HG03575 (cell line): ENCODE results near the gene CD248.
"Not testable (repeated sequence)": the region's sequence is repeated elsewhere in the genome, so short reads cannot be mapped to it uniquely, and the experiment has no call there.

Source experiments
- ATAC-seq: cut with Tn5 transposase; IDR thresholded peaks from one replicate; pipeline ENCODE4 v1.9.1; 2021; ENCODE audit not compliant: unreplicated experiment, insufficient number of reproducible peaks, low FRiP score; ENCODE audit errors: extremely low read depth

CD248 gene

DNA sequence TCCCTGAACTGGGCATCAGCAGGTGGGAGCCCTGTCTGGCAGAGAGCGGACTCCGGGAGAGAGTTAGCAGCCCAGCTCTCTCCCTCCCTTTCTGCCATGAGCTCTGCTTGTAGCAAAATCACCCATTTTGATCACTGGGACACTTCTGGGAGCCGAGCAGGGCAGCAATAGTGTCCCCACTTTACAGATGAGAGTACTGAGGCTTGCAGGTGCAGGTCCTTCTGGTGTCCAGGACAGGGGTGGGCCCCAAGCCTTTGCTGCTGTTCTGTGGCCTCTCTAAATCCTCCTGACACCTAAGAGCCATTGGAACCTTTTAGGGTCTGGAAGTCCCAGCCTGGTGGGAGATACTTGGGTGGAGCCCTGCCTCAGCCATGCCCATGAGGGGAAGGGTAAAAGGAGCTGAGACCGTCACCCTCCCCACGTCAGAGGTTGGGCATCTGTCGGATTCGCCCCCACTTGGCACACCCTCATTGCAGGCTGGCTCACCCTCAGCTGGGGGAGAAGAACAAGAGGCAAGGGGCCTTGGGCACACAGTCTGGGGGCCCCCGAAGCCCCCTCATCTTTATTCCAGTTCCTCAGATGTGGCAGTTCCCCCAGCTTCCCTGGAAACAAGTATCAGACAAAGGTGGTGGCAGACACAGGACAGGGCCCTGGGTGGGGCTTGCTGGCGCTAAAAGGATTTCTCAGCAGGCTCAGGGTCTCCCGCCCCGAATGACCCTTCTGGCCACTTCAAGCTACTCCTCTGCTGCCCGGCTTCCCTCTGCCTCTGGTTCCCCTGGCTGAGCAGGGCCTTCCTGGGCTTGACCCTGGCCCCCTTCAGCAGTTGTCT is 14.9 kb upstream of the CD248 start:
- no peak for ATAC-seq

DNA sequence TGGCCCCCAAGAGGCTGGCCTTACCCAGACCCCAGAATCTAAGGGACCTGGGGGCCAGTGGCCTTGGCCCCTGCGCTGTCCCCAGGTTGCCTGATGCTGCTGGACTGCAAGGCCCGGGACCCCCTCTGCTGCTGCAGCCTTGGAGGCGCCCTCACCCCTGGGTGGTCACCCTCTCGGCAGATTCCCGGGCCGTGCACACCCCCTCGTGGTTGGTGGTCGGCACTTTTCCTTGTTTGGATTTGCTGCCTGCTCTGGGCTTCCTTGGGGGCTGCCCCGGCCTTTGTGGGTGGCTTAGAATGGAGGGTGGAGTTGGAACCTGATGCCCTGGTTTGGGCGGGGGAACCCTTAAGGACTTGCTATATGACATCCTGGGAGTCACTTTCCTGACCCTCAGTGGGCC is 14.1 kb upstream of the CD248 start:
- ATAC-seq = no peak

DNA sequence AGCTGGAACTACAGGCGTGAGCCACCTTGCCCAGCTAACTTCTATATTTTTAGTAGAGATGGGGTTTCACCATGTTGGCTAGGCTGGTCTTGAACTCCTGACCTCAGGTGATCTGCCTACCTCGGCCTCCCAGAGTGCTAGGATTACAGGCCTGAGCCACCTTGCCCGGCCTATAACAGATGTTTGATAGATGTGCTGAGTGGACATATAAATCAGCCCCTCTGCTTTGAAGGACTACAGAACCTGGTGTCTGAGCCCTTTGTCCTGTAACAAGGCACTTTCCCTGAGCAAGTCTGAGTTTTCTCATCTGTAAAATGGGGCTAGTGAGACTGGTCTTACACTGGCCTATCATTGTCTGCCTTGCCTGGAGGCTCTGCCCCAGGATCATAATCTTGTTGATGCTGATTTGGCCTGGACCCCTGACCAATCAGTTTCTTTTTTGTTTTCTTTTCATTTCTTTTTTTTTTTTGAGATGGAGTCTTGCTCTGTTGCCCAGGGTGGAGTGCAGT is 12.4 kb upstream of the CD248 start:
- ATAC-seq = no peak

DNA sequence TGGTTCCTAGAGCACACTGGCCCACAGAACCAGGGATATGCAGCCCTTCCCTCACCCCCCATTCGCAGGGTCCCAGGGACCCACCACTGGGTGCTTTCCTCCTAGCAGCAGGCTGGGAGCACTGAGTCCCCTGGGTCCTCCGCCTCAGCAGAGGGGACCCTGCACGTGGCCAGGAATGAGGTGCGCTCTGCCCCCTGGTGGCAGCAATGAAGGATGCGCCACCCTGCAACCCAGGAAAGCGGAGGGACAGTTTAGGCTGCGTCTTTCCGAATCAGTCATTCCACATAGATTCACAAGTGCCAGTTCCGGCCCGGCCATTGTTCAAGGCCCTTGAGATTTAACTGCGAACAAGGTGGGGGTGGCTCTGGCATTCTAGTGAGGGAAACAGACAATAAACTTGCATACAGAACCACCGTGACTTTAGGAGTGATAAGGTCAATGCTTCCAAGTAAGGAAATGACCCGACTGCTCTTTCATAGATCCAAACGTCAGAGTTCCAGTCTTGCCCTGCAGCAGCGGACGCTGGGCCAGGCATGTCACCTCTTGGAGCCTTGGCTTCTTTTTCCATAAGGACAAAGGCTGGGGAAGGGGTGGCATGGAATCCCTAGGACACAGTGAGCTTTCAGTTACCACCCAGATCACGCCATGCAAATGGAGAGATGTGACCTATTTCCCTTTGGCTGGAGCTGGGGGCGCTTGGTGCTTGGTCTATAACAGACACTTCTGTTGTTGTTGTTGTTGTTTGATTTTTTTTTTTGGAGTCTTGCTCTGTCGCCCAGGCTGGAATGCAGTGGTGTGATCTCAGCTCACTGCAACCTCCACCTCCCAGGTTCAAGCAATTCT is 11.7 kb upstream of the CD248 start:
- ATAC-seq = no peak

DNA sequence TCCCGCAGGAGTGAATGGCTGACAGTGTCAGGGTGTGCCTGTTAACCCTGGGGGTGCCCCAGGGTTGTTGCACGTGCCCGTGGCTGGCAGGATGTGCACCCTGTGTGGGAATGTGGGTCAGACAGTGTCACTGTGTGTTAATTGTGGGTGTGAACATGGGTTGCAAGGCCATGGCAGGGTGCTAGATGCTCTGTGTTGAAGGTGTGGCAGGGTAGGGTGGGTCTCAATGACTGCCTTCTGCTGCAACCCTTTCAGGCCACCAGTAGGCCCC is 11.1 kb upstream of the CD248 start:
- ATAC-seq = no peak

- no peak for ATAC-seq
These were observed 10.6 kb upstream of the CD248 start for GRCh38 chr11:66327171-66328030.

DNA sequence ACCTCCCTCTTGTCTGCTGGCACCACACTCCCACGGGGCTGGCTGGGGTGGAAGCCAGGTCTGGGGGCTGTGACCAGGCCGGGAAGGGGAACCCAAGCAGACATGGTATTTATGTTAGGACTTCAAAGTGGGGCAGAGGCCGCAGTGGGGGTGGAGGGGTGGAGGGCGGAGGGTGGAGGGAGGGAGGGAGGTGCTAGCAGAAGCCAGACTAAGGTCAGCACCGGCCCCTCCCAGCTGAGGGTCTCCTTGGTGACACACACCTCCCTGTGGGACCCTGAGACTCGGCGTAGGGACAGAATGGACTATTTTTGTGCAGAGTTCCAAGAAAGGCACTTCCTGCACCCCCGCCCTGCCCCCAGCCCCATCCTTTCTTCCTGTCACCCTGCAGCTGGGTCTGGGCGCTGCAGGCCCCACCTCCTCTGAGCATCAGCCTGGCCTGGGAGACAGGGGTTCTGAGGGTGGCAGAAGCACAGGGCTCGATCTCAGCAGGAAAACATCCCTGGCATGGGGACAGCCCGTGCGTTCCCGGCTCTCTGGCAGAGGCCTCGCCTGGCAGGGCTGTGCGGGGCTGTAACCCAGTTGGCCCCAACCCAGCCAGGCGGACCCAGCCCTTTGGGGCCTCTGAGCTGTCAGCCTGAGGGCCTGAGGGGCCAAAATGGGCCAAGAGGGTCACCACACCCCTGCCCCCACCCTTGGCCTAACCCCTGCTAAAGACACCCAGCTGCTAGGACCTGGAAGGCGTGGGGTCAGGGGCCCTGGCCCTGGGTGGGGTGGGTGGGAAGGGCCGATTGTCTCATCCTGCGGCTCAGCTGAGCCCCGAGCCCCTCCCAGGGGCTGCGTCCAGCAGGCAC is 9.6 kb upstream of the CD248 start:
- no peak for ATAC-seq

- no peak for ATAC-seq
These were observed 8.4 kb upstream of the CD248 start for GRCh38 chr11:66325263-66325671.

DNA sequence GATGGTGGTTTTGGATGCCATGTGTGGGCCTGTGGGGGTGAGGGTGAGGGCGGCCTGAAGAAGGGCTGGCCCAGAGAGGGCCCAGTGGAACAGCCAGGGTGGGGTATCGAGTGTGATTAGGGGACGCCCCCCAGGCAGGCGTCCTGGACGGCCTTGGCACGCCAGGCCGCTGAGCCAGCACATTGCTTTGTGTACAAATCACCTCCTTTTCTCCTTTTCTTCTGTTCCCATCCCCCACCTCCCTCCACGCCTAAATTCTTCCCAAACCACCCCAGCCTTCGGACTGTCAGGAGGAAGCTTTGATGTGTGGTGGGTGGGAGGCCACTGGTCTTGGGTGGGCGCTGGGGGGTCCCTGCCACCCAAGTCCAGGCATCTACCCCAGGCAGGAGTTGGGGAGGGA is 7.8 kb upstream of the CD248 start:
- no peak for ATAC-seq

DNA sequence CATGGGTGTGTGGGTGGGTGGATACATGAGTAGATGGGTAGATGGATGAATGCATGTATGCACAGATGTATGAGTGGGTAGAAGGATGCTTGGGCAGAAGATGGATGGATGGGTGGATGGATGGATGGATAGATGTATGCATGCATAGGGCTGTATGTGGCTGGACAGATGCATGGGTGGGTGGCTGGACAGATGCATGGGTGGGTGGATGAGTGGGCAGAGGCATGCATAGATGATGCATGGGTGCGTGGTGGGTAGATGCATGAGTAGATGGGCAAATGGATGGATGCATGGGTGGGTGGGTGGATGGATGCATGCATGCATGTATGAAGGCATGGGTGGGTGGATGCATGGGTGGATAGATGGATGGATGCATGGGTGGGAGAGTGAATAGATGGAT is 6.8 kb upstream of the CD248 start:
- no peak for ATAC-seq

DNA sequence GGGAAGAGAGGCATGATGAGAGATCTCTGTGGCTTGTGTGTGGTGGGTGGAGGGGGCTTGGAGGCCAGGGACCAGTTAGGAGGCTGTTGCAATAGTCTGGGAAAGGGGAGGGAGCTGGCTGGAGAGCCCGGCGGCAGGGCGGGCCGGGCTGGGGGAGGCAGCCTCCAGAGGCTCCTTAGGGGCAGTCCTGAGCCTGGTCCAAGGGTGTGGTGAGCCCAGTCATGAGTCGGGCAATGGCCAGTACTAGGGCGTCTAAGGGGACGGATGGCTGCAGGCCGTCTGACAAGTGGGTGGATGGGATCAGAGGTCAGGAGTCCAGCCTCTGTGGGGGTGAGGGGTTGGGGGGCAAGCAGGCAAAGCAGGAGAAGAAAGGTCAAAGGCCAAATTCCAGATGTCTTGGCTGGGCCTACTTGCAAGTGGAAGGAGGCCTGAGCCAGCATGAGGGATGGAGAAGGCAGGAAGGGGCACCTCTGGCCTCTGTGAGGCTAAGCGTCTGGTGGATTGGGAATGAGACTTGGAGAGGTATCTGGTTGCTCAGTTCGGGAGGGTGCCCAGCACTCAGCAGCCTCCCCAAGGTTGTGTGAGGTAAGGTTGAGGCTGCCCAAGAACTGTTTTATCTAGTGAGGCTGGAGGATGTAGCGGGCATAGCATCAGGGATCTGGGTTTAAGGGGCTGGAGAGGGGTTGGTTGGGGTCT is 6.0 kb upstream of the CD248 start:
- no peak for ATAC-seq

GRCh38 chr11:66321606-66322005 is 4.8 kb upstream of the CD248 start:
- ATAC-seq = no peak

DNA sequence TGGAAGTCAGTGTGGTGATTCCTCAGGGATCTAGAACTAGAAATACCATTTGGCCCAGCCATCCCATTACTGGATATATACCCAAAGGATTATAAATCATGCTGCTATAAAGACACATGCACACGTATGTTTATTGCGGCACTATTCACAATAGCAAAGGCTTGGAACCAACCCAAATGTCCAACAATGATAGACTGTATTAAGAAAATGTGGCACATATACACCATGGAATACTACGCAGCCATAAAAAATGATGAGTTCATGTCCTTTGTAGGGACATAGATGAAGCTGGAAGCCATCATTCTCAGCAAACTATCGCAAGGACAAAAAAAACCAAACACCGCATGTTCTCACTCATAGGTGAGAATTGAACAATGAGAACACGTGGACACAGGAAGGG is 3.9 kb upstream of the CD248 start:
- not testable (repeated sequence) for ATAC-seq

DNA sequence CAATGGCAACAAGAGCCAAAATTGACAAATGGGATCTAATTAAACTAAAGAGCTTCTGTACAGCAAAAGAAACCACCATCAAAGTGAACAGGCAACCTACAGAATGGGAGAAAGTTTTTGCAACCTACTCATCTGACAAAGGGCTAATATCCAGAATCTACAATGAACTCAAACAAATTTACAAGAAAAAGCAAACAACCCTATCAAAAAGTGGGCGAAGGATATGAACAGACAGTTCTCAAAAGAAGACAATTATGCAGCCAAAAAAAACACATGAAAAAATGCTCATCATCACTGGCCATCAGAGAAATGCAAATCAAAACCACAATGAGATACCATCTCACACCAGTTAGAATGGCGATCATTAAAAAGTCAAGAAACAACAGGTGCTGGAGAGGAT is 3.4 kb upstream of the CD248 start:
- not testable (repeated sequence) for ATAC-seq

GRCh38 chr11:66318600-66318970 is 1.7 kb upstream of the CD248 start:
- ATAC-seq = no peak

- no peak for ATAC-seq
These were observed 1.1 kb upstream of the CD248 start for GRCh38 chr11:66317723-66318599.

- no peak for ATAC-seq
These were observed 478 bp upstream of the CD248 start for GRCh38 chr11:66317322-66317722.
